CD14-positive monocyte (primary cell): ENCODE measurements around the gene GNL2. TPM values are rescaled to one million over a fixed set of nuclear protein-coding genes. Genes with fewer than 3 reads are reported as not detected.
A peak's percentile ranks its signal among the peaks of the same experiment; 100 is the strongest.

Source experiments
- DNase-seq, 3 donors: peaks; one replicate each; pipeline ENCODE4 v3.0.0-alpha.2; 2011 to 2022
- H2AFZ ChIP-seq: 2 replicates; pipeline ENCODE4 v1.6.0; 2012; ENCODE audit warnings: mild to moderate bottlenecking, low read depth, low read length, inconsistent platforms; ENCODE audit not compliant: insufficient read depth, poor library complexity, severe bottlenecking
- H3K27ac ChIP-seq, 2 donors: 1 replicate in 1 of 2; 2 replicates in 1 of 2; pipeline ENCODE4 v1.5.1; 2012 to 2013; ENCODE audit warnings: low read length in 2 of 2, control low read depth in 1 of 2, inconsistent platforms in 1 of 2, low read depth in 1 of 2, mild to moderate bottlenecking in 1 of 2
- H3K27me3 ChIP-seq, 2 donors: one replicate each; pipeline versions ENCODE4 v1.6.0 to v1.6.1; 2011 to 2013; ENCODE audit warnings: low read length in 2 of 2; ENCODE audit not compliant: control insufficient read depth in 2 of 2, insufficient read depth in 2 of 2
- H3K36me3 ChIP-seq, 2 donors: replicated peaks in 1 of 2; 1 replicate in 1 of 2; 2 replicates in 1 of 2; pipeline versions ENCODE4 v1.5.1 to v1.6.1; 2012 to 2013; ENCODE audit warnings: low read length in 2 of 2, control low read depth in 1 of 2, inconsistent platforms in 1 of 2, mild to moderate bottlenecking in 1 of 2; ENCODE audit not compliant: insufficient read depth in 2 of 2, control insufficient read depth in 1 of 2
- H3K4me1 ChIP-seq, 2 donors: 1 replicate in 1 of 2; 2 replicates in 1 of 2; pipeline versions ENCODE4 v1.5.1 to v1.6.1; 2012 to 2013; ENCODE audit warnings: low read length in 2 of 2, control low read depth in 1 of 2, inconsistent platforms in 1 of 2, mild to moderate bottlenecking in 1 of 2, moderate library complexity in 1 of 2; ENCODE audit not compliant: insufficient read depth in 2 of 2, control insufficient read depth in 1 of 2
- H3K4me2 ChIP-seq: replicated peaks from 2 replicates; pipeline ENCODE3; 2012; ENCODE audit warnings: low read length, moderate library complexity, mild to moderate bottlenecking; ENCODE audit not compliant: poor library complexity, severe bottlenecking; ENCODE audit errors: extremely low read depth
- H3K4me3 ChIP-seq, 3 experiments: fragments of 200-600 bp in 1 of 3; sonication (generic) in 1 of 3; replicated peaks in 1 of 3; 1 replicate in 2 of 3; 2 replicates in 1 of 3; pipeline ENCODE4 v1.5.1; 2011 to 2013; ENCODE audit warnings: low read length in 3 of 3, mild to moderate bottlenecking in 3 of 3, control low read depth in 2 of 3, low read depth in 2 of 3, inconsistent platforms in 1 of 3, moderate library complexity in 1 of 3
- H3K79me2 ChIP-seq: 2 replicates; pipeline ENCODE4 v1.6.0; 2012; ENCODE audit warnings: mild to moderate bottlenecking, control low read depth, inconsistent platforms, low read length, moderate library complexity; ENCODE audit not compliant: insufficient read depth
- H3K9ac ChIP-seq: 2 replicates; pipeline ENCODE4 v1.6.0; 2017; ENCODE audit warnings: low read length, mild to moderate bottlenecking; ENCODE audit not compliant: insufficient read depth, poor library complexity, severe bottlenecking
- H3K9me3 ChIP-seq, 2 donors: replicated peaks in 1 of 2; 1 replicate in 1 of 2; 2 replicates in 1 of 2; pipeline versions ENCODE4 v1.5.1 to v1.6.1; 2012 to 2013; ENCODE audit warnings: low read length in 2 of 2, control low read depth in 1 of 2; ENCODE audit not compliant: control insufficient read depth in 1 of 2, insufficient read depth in 1 of 2
- H4K20me1 ChIP-seq: 2 replicates; pipeline ENCODE4 v1.6.0; 2012; ENCODE audit warnings: mild to moderate bottlenecking, low read length, control low read depth, moderate library complexity; ENCODE audit not compliant: insufficient read depth
- H3K27ac Mint-ChIP-seq, 7 donors: one replicate each; pipeline ENCODE4 v1.8.0; 2020; ENCODE audit warnings: mild to moderate bottlenecking in 7 of 7, mixed read lengths in 7 of 7, moderate library complexity in 6 of 7, inconsistent platforms in 2 of 7
- H3K27me3 Mint-ChIP-seq, 3 donors: one replicate each; pipeline ENCODE4 v1.8.0; 2021 to 2022; ENCODE audit warnings: low read depth in 3 of 3, mild to moderate bottlenecking in 3 of 3, mixed read lengths in 3 of 3, moderate library complexity in 3 of 3, inconsistent platforms in 1 of 3
- H3K36me3 Mint-ChIP-seq, 2 donors: one replicate each; pipeline ENCODE4 v1.8.0; 2020; ENCODE audit warnings: mixed read lengths in 2 of 2, inconsistent platforms in 1 of 2, mild to moderate bottlenecking in 1 of 2
- H3K4me1 Mint-ChIP-seq: one replicate; pipeline ENCODE4 v1.8.0; 2020; ENCODE audit warnings: mild to moderate bottlenecking, mixed read lengths
- H3K4me3 Mint-ChIP-seq, 2 donors: one replicate each; pipeline ENCODE4 v1.8.0; 2020; ENCODE audit warnings: mild to moderate bottlenecking in 2 of 2, mixed read lengths in 2 of 2, moderate library complexity in 1 of 2
- H3K9me3 Mint-ChIP-seq, 7 donors: one replicate each; pipeline ENCODE4 v1.8.0; 2020 to 2022; ENCODE audit warnings: mixed read lengths in 7 of 7, mild to moderate bottlenecking in 6 of 7, moderate library complexity in 6 of 7, inconsistent platforms in 2 of 7
- CTCF ChIP-seq: fragments of 200-600 bp; IDR thresholded peaks from one replicate; pipeline ENCODE4 v1.8.0; 2022; ENCODE audit warnings: antibody characterized with exemption, mild to moderate bottlenecking
- WGBS: methylation state at CpG from one replicate; pipeline ENCODE4 v1.1.5; 2013; ENCODE audit warnings: missing lambda C conversion rate; ENCODE audit not compliant: insufficient coverage; 5-methylcytosine and 5-hydroxymethylcytosine counted together
- intact Hi-C, 2 donors: fragments of 100-400 bp; cut with micrococcal nuclease; formaldehyde crosslinking; loops; one replicate each; pipeline versions ENCODE4 v1.15.0 to v1.15.1; 2023
- polyA plus RNA-seq, 3 donors: library from polyadenylated mRNA; depleted of rRNA in 1 of 3; unstranded in 2 of 3; stranded (reverse) in 1 of 3; fragments of 300-500 nt in 2 of 3; fragments of >200 nt in 1 of 3; fragmentation: Illumina TruSeq in 2 of 3; gene quantifications; 1 replicate in 2 of 3; 2 replicates in 1 of 3; pipeline ENCODE4 v1.2.3, GENCODE V29; 2012 to 2021

Gene GNL2
- polyA plus RNA-seq, 3 donors, result 22.2 to 37.2 (median 35.4) TPM

- WGBS, result 94% methylated on average over 12 of the region's 12 CpGs
- no peaks in the 10 kb centered on the region for H3K79me2 ChIP-seq
- H3K4me3 ChIP-seq, result no peak overlapping the region
- peak overlapping the region; percentile 88 for H2AFZ ChIP-seq
- Mint-ChIP-seq H3K9me3 (peaks cover 0 to 2% (median 0%) of the 10 kb centered on the region in 7 donors), H3K27ac (no peak overlapping the region), H3K27me3 (peaks cover 6 to 13% (median 7%) of the 10 kb centered on the region in 3 donors), H3K4me1 (peaks cover 4% of the 10 kb centered on the region), H3K36me3 (no peaks in the 10 kb centered on the region), H3K4me3 (no peak overlapping the region)
- H3K36me3 ChIP-seq, result no peaks in the 10 kb centered on the region
- H4K20me1 ChIP-seq, result no peaks in the 10 kb centered on the region
- H3K4me1 ChIP-seq, result peaks cover 12 to 14% of the 10 kb centered on the region in 2 donors
- H3K9me3 ChIP-seq, result no peaks in the 10 kb centered on the region
- no peaks in the 10 kb centered on the region for H3K27me3 ChIP-seq
- no peak overlapping the region for H3K27ac ChIP-seq
- no peak overlapping the region for H3K4me2 ChIP-seq
- DNase-seq, result no peak
- H3K9ac ChIP-seq, result no peak overlapping the region
- TF ChIP-seq CTCF, result no peak
- intact Hi-C loops, result loop anchor here in 1 of 2 donors (5.0 kb wide), 1 partner anchor 72 kb away; no protein-coding TSS in a partner anchor
Observed at GRCh38 chr1:37605061-37605650, 9.4 kb upstream of the GNL2 start.

GRCh38 chr1:37602750-37603694, 7.3 kb upstream of the GNL2 start:
- H3K27ac Mint-ChIP-seq, result peak overlapping the region in 1 of 7 donors; percentile 11
- DNase-seq, result peak; percentile 24 to 51 (median 38)
- Histone ChIP-seq H3K9me3 (no peaks in the 10 kb centered on the region), H4K20me1 (no peaks in the 10 kb centered on the region), H3K4me3 (no peak overlapping the region), H3K27me3 (peaks cover 0 to 2% of the 10 kb centered on the region in 2 donors), H3K36me3 (no peaks in the 10 kb centered on the region), H3K27ac (no peak overlapping the region), H3K4me1 (peaks cover 12 to 14% of the 10 kb centered on the region in 2 donors), H3K9ac (no peak overlapping the region), H3K79me2 (no peaks in the 10 kb centered on the region), H3K4me2 (peak overlapping the region; percentile 35), H2AFZ (peak overlapping the region; percentile 63)
- WGBS, result 34% methylated on average over 6 of the region's 8 CpGs
- H3K27me3 Mint-ChIP-seq, result peaks cover 6 to 13% (median 7%) of the 10 kb centered on the region in 3 donors
- intact Hi-C loops, result loop anchor here in 1 of 2 donors (2.0 kb wide), 1 partner anchor 76 kb away; no protein-coding TSS in a partner anchor
- H3K36me3 Mint-ChIP-seq, result no peaks in the 10 kb centered on the region
- TF ChIP-seq CTCF, result peak; percentile 87
- H3K9me3 Mint-ChIP-seq, result peaks cover 0 to 2% (median 0%) of the 10 kb centered on the region in 7 donors
- peaks cover 4% of the 10 kb centered on the region for H3K4me1 Mint-ChIP-seq
- no peak overlapping the region for H3K4me3 Mint-ChIP-seq
